Lower leg skin (tissue), 4 donors: ENCODE results near the gene KCTD13. TPM values are rescaled to one million over a fixed set of nuclear protein-coding genes. Genes with fewer than 3 reads are reported as not detected.

Source experiments
- DNase-seq, 2 donors: peaks; one replicate each; pipeline ENCODE4 v3.0.0-alpha.2; 2019; ENCODE audit warnings: low spot score in 2 of 2
- H3K4me3 ChIP-seq: fragments of 200-600 bp; sonication (generic); 2 replicates; pipeline ENCODE4 v1.5.1; 2017; ENCODE audit warnings: mild to moderate bottlenecking, low read depth; ENCODE audit not compliant: poor library complexity, severe bottlenecking
- CTCF ChIP-seq, 3 donors: fragments of 450-650 bp; IDR thresholded peaks; one replicate each; pipeline ENCODE4 v1.5.1; 2016; ENCODE audit warnings: antibody characterized with exemption in 3 of 3, mild to moderate bottlenecking in 3 of 3, moderate library complexity in 2 of 3
- POLR2A ChIP-seq, 2 donors: fragments of 450-650 bp; IDR thresholded peaks; one replicate each; pipeline ENCODE4 v1.6.1; 2016 to 2017; ENCODE audit warnings: antibody characterized with exemption in 2 of 2, mild to moderate bottlenecking in 1 of 2, moderate library complexity in 1 of 2
- WGBS, 2 donors: methylation state at CpG; one replicate each; pipeline ENCODE4 v1.1.5; 2018; 5-methylcytosine and 5-hydroxymethylcytosine counted together
- intact Hi-C: fragments of 100-400 bp; cut with DNase I; formaldehyde crosslinking; loops from one replicate; pipeline ENCODE4 v1.15.0; 2023; ENCODE audit warnings: low total_unique reads
- total RNA-seq, 4 donors: library from RNA; depleted of rRNA; stranded (reverse); fragments of >200 nt; gene quantifications; one replicate each; pipeline ENCODE4 v1.1.0, GENCODE V29; 2016

KCTD13 gene
- total RNA-seq, 4 donors from 2014 or later = 19.7 to 34.4 (median 26.0) TPM

- 56 to 58% methylated on average over 12 of the region's 12 CpGs for WGBS, 2 donors
- TF ChIP-seq POLR2A (IDR thresholded peaks at IDR 0.05) (no peak), CTCF (IDR thresholded peaks at IDR 0.05) (no peak)
- no peak overlapping the region for H3K4me3 ChIP-seq
- intact Hi-C loops = no loop called here
- peak in 1 of 2 donors; percentile 57 for DNase-seq
Observed at GRCh38 chr16:29927070-29927905, 1.3 kb upstream of the KCTD13 start.

- DNase-seq = no peak
- 2 to 3% methylated on average over 12 of the region's 12 CpGs for WGBS, 2 donors
Observed at GRCh38 chr16:29926711-29927052, 656 bp upstream of the KCTD13 start.

GRCh38 chr16:29925105-29925756 lies 795 bp downstream of the KCTD13 start:
- TF ChIP-seq POLR2A (IDR thresholded peaks at IDR 0.05) = no peak
- no peak for TF ChIP-seq CTCF (IDR thresholded peaks at IDR 0.05)
- DNase-seq = peak in 1 of 2 donors; percentile 62
- intact Hi-C loops = no loop called here
- 7 to 9% methylated on average over 8 to 9 of the region's 9 CpGs for WGBS, 2 donors
- peak overlapping the region; percentile 91 for H3K4me3 ChIP-seq

More at GRCh38 chr16:29926711-29927052, 656 bp upstream of the KCTD13 start:
- H3K4me3 ChIP-seq = peak overlapping the region; percentile 91
- no peak for TF ChIP-seq POLR2A (IDR thresholded peaks at IDR 0.05)
- no peak for TF ChIP-seq CTCF (IDR thresholded peaks at IDR 0.05)
- intact Hi-C loops = no loop called here

GRCh38 chr16:29922986-29923501 lies 3.0 kb downstream of the KCTD13 start:
- intact Hi-C loops = no loop called here
- DNase-seq = peak in 1 of 2 donors; percentile 50
- TF ChIP-seq POLR2A (IDR thresholded peaks at IDR 0.05) = no peak
- no peak for TF ChIP-seq CTCF (IDR thresholded peaks at IDR 0.05)
- no peak overlapping the region for H3K4me3 ChIP-seq
- WGBS, 2 donors = 95 to 97% methylated on average over 12 of the region's 12 CpGs

- no peak for DNase-seq
- intact Hi-C loops = no loop called here
Observed at GRCh38 chr16:29922326-29922725, 3.7 kb downstream of the KCTD13 start.

More at GRCh38 chr16:29922326-29922725, 3.7 kb downstream of the KCTD13 start:
- H3K4me3 ChIP-seq = no peak overlapping the region
- TF ChIP-seq CTCF (IDR thresholded peaks at IDR 0.05) (no peak), POLR2A (IDR thresholded peaks at IDR 0.05) (no peak)
- WGBS, 2 donors = 92 to 99% methylated on average over 2 of the region's 2 CpGs
